M059J (cell line): ENCODE results near the gene COL23A1. TPM values are rescaled to one million over a fixed set of nuclear protein-coding genes. Genes with fewer than 3 reads are reported as not detected.

Source experiments
- DNase-seq: peaks from one replicate; pipeline ENCODE4 v3.0.0-alpha.2; 2012; ENCODE audit warnings: low read depth
- total RNA-seq: library from RNA; depleted of rRNA; stranded (reverse); fragments of >200 nt; shearing (Covaris generic); gene quantifications from 2 replicates; pipeline ENCODE4 v1.2.3, GENCODE V29; 2014

The COL23A1 gene
- total RNA-seq, 1 experiment from 2014 or later, result not detected

DNA sequence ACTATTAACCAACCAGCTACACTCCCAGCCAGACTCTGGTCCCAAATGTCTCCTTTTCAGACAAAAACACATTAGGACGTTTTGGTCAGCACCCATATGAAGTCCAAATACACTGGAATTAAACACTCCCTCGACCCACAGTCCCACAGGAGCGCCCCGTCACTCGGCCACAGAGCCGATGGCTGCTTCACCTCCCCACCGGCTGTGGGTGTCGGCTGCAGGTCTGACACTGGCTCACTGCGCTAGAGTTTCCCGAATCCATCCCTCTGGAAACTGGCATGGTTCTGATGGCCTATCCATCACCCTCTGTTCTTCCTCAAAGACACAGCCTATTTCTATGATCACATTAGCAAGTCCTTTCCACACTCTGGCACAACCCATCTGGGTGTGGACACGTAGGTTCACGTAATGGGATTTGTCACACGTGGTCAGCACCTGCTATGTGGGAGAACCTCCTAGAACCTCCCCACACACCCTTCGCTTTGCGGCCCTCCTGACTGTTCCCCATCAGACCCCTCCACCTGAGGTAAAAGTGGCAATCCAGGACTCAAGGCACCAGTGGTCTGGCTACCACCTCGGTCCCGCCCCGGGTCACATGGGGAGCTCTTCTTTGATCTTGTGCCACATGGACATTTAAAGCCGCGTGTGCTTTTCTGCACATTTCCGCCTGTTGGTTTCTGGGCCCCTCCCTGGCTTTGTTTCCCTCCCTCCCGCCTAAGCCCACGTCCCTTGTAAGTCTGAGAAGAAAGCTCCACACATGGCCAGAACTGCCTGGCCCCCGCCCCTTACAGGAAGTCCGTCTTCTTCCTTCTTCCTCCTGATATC lies 226.5 kb downstream of the COL23A1 start:
- no peak for DNase-seq

DNA sequence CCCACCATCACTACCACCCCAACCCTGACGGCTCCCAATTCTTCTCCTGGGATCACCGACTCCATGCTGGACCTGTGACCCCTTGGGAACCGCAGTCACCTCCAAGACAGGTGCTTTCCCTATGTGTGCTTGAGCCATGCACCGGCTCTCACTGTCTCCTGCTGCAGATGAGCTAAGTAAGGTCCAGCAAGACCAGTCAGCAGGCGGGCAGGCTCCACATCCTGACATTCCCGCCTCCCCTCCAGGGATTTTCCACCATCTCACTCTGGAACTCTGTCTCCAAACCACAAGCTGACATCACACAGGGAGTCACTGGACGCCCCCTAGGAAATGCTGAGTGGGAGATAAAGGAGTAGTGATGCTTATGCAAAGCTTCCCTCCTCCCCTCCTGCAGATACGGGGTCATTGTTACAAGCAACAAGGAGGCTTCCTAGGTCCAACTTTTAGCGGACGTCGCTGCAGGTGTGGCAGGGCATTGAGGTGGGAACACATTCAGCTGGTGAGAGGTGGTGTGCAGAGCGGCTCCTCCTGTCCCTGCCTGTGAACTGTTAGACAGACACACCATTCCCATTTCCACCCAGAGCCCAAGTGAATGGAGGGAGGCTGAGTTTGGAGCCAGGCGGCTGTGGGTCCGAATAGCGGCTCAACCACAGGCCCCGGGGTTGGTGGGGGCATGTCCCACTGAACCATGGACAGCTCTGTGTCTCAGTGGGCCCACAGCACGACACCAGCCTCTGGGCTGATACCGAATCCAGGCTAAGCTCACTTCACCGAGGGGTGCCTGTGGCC lies 228.3 kb downstream of the COL23A1 start:
- peak; percentile 23 for DNase-seq

DNA sequence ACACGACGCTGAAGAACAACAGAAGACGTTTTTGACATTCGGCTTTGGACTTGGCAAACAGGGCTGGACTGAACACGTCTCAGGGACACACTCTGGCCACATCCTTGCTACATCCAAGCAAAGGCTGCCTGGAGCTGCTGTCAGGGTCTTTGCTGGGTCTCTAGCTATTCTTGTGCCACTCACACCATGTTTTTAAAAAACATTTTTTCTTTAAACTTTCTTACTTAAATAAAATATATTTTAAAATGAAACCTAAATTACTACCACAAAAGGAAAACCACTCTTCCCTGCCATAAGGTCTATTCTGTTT lies 229.3 kb downstream of the COL23A1 start:
- DNase-seq, result no peak

DNA sequence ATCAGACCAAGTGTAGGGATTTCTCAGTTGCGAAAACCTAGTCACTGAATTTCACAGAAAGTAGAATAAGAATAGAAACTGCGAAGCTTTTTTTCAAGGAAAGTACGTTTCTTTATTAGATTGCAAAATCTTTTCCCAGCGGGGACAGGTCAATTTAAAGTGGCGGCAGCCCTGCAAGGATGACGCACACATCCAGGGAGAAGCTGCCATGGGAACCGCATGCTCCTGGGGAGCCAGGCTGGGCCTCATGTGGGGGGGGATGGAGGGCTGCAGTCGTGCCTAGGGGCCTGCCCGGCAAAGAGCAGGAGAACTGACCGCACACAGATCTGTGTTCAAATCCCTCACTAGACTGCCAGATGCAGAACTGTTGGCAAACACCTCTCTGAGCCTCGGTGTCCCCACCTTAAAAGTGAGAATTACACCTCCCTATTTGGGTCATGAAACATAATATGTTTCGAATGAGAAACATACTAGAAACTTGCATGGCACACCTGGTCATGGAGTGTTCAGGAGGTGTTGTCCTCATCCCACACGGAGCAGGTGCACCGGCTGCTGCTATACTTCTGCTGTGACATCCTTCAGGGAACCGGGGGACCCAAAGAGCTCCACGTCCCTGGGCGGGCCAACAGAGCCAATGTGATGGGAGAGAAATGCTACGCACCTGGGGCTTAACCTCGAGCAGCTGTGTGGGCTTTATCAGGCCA lies 229.8 kb downstream of the COL23A1 start:
- DNase-seq, result peak; percentile 15

DNA sequence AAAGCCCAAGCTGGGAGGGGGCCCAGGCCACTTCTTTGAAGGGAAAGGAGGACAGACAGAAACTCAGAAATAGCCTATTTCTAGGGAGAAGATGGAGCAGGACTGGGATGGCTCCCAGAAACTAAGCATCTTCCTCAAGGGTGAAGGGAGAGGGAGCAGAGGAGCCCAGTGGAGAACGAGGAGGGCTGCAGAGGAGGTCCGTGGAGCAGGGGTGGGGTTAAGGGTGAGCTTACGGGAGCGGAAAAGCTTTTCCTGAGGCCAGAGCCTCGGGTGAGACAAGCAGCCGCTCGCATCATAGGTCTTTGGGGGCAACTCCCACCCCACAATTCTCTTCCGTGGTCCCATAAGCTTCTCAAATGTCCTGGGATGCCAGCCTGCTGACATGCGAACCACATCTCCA lies 230.5 kb downstream of the COL23A1 start:
- DNase-seq, result no peak

DNA sequence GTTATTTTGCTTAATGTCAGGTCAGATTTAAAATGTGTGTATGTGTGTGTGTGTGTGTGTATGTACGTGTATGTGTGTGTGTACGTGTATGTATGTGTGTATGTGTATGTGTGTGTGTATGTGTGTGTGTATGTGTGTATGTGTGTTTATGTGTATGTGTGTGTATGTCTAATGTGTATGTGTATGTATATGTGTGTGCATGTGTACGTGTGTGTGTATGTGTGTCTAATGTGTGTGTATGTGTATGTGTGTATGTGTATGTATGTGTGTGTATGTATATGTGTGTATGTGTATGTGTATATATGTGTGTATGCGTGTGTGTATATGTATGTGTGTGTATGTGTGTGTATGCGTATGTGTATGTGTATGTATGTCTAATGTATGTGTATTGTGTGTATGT lies 232.5 kb downstream of the COL23A1 start:
- no peak for DNase-seq

DNA sequence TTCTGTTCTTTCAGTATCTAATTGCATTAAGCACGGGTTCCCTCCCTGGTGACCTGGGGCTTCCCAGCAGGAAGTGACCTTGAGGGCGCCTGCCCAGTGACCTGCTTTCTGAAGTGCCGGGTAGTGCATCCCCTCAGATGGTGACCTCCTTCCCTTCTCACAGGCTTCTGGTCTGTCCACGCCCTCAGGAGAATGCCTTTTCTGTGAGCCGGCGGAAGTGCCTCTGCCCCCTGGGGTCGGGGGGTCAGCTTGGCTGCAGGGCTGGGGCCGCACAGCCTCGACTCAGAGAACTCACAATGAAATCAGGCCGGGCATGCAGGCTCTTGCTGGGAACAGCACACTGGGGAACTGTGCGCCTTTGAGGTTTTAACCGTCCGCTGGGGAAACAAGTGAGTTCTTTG lies 233.1 kb downstream of the COL23A1 start:
- DNase-seq, result no peak

DNA sequence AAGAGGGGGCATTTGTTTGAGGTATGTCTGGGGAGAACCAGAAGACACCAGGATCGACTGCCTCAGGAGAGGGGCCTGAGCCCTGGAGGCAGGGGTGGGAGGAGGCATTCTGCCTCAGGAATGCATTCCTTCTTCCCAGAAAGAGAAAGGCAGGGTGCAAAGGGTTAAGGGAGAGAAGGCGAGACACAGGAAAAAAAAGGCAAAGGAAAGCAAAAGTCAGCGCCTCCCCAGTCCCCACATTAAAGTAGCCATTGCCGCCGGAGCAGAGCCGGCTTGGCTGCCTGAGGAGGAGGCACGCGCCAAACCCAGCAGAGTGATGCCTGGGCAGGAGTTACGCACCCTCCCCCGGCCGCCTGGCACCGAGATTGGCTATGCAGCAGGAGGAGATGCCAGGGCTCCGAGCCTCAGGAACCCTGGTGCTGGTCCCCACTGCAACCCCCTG lies 233.7 kb downstream of the COL23A1 start:
- DNase-seq, result no peak

DNA sequence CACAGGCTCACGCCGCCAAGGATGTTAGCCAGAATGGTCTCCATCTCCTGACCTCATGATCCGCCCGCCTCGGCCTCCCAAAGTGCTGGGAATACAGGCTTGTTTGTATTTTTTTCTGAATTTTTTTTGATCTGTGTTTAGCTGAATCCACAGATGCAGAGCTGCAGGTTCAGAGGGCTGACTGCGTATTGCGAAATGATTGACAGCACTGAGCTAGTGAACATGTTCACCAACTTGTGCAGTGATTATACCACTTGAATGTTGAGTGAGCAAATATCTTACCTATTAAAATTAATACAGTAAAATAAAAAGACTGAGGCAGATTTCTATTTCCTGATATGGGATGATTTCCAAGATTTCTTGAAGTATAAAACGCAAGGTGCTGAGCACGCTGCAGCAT lies 234.5 kb downstream of the COL23A1 start:
- DNase-seq, result no peak

DNA sequence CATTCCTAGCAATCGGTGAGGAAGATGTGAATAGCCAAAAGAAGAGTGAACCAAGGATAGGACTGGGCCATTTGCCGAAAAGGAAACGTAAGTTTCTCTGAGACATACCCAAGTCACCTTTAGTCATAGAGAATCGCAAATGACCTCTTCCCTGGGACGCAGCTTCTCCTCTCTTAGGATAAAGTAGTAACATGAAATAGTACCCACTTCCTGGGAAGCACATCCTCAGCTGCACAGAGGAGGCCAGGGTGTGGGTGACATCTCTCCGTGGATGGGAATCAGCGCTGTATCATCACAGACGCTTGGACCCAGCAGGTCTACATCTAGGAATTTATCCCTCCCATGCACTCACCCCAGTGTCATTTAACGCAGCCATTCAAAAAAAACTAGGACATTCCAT lies 236.7 kb downstream of the COL23A1 start:
- DNase-seq, result no peak

DNA sequence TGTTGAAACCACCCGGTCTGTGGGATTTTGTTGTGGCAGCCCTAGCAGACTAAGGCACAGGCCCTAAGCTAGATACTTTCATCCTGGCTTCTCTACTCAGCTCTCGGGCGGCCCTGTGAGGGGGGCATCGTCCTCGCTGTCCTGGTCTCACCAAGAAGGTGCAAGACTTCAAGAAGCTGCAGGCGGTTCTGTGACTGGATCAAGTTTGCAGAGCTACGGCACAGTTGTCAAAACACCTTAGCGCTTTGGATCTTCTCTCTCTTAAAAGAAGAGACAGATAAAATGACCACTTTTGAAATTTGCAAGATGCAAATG lies 238.2 kb downstream of the COL23A1 start:
- no peak for DNase-seq

DNA sequence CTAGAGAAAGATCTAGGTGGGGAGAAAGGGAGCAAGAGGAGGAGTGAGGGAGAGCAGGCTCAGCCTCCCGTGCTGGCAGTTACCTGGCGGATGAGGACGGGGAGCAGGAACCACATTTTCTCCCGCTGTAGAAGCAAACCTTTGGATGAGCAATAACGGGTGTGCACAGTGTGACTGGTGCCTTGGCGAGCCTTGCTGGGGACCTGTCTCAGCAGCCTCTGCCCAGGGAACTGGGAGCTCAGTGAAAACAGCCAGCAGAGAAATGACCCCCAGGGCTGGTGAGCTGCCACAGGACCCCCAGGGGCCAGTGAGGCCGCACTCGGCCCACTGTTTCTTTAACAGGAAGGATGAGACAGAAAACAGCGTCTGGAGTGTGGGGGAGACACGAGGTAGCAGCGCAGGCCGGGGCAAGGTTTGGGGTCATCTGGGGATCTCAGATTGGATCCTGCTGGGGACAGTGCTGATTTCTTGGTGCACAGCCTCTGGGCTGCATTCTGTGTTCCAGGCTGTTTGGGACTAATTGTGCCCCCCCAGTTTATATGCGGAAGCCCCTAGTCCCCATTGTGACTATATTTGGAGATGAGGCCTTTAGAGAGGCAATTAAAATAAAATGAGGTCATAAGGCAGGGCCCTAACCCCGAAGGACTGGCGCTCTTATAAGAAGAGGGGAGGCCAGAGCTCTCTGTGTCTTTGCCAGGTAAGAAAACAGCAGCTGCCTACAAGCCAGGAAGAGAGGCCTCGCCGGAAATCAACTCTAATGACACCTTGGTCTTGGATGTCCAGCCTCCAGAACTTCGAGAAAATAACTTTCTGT lies 238.8 kb downstream of the COL23A1 start:
- DNase-seq, result no peak

DNA sequence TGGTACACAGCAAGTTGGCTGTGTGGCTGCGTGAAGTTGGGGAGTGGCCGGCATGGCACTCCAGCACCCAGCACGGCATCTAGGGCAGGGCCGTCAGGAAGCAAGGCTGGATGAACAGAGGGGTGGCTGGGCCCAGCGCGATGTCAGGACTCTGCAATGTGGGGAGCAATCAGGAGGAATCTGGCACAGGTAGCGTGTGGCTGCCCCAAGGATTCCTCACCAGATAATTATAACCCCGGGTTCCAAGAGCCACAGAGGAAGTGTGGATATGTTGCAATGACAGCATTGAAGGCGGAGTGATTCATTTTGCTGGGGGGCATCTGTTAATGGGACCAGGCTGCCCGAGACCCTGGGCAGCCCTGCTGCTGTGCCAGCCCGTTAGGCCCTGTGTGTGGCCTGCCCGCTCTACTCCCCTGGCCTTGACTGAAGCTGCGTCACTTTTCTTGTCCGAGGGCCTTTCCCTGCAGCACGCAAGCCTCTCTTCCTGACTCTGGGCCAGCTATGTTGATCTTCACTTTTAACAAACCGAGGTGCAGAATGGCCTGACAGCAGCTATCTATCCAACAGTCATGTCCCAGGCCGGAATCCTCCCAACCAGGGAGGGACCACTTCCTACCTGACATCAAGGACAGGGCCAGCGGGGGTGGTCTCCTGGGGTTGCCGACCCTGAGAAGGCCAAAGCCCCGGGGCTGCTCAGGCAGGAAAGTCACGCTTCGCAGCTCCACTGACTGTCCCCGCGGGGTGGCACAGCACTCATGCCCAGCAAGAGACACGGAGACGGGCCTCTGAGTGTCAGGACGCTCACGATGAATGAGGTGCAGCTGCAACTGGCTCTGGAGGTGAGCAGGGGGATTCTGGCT lies 239.6 kb downstream of the COL23A1 start:
- DNase-seq, result peak; percentile 73

DNA sequence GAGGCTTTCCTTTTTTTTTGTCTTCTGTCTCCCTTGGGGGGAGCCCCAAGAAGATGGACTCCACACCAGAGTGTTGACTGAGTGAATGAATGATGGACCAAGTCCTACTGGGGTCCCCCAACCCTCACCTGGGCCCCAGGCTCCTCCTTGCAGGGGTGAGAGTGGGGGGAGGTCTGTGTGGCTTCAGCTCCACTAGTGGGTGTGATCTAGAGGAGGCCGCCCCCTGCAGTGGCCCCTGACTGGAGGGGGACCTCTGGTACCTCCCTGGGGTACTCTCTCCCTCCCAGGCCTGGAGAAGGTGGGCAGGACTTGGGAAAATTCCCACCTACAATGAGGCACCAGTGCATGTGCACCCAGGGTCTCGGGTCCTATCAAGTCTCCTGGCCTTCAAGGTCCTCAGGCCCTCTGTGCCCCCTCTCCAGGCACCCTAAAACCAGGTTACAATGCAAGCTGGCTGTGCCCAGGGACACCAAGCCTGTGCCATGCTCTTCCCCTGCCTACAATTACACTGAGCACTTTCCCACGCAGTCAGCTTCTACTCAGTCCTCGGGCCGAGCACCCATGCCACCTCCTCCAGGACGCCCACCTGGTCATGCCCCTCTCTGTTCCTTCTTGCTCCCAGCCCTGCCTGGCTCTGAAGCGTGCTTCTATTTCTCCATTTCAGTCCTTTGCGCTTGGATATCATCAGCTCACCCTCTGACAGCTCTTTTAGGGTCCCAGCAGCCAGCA lies 240.4 kb downstream of the COL23A1 start:
- no peak for DNase-seq

DNA sequence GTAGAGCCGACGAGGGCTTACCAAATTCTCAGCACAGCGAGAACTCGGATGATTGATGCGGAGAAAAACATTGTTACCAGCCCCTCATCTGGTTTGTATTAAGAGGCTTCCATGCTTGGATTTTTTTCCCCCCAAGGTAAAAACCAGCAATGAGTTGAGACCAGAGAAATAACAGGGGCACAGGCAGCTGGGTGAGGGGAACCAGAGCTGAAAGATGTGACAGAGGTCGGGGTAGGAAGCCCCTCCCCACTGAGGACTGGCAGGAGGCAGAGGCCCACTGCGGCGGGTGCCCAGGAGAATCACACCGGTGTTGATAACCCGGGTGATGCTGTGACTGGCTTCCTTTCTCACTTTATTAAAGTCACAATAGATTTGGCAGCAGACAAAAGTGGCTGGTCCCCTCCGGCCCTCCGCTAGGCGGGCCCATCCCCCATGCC lies 241.1 kb downstream of the COL23A1 start:
- no peak for DNase-seq

DNA sequence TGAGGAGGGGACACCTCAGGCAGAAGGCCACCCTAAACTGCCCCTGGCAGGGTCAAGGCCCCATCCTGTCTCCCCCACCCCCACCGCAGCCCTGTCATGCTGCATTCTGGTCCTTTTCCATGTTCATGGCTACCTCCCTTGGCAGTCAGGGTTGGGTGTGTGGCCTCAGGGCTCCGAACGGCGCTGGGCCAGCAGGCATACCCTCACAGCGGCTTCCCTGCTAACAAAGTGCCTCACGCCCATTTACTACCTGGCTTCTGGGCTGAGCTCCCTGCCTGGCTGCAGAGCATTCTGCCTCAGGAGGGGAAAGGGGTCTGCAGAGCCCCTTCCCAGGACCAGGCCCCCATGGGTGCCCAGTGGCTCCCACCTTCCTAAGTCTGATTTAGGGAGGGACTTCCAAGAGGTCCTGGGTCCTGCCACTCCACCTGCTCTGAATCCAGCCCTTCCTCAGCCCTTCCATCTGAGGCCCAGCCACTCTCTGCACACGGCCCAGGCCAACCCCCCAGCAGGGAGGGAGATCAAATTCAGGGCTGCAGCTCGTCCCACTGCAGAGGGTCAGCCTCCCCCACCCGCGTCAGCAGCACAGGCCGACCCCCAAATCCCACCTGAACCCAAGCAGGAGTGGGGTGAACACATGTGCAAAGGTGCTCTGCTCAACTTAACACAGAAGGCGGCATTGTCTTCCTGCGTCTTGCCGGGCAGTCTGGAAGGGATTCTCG lies 241.7 kb downstream of the COL23A1 start:
- no peak for DNase-seq

DNA sequence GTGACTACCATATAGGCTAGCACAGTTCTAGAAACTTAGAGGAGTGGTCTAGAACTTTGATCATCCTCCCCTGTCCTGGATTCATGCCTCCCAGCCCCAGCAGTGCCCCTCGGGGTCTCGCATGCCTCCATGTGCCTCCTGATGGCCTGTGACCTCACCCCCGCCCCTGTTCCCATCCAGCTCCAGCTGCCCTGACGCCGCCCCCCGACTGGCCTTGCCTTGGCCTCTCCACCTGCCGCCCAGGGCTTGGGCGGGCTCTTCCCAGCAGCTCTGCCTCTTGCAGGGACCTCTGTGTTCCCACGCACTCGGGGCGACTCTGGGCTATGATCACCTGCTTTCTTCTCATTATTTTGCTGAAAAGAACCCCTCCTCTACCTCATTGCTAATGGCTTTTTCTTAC lies 242.2 kb downstream of the COL23A1 start:
- no peak for DNase-seq

DNA sequence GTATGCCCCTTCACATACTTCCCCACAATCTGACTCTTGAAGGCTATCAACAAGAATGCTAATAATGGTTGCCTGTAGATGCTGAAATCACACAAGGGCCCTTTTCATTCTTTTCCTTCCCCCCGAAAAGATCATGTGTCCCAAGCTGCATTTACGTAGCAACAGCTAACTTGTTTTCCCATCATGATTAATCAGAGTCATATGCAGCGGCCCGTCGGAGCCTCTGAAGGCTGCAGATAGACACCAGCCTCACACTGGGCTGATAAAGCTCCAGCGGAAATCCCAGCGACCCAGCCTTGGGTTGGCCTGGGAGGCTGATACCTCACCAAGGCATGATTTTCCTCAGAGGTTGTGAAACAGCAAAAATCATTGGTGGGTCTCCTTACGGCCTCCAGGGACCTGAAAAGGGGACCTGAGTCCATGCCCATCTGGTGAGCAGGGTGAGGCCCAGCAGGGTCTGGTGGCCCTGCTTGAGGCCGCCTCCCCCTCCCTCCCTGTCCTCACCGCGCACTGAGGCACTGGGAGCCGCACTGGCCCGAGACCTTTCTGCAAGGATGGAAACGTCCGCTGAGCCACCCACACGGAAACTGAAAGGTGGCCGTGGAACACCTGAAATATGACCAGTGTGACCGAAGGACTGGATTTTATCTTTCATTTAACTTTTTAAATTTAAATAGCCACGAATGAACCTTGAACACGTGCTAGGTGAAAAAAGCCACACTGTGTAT lies 243.4 kb downstream of the COL23A1 start:
- no peak for DNase-seq

DNA sequence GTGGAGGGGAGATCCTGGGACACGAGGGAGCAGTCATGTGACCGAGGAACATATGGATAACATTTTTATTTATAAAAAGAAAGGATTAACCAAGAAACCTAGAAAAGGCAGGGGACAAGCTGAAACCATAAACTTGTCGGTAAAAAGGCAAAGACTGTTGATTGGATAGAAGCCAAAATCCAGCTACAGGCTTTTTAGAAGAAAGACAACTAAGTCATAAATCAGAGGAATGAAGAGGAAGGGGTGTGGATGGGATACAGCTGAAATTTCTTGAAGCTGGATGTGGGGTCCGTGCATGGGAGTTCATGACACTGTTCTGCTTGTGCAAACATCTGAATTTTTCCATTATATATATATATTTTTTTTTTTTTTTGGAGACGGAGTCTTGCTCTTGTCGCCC lies 246.9 kb downstream of the COL23A1 start:
- no peak for DNase-seq
